HG02852 (cell line): ENCODE data around the gene ASIC3.
"Not testable (repeated sequence)": the region's sequence is repeated elsewhere in the genome, so short reads cannot be mapped to it uniquely, and the experiment has no call there.

Source experiments
- ATAC-seq: cut with Tn5 transposase; IDR thresholded peaks from one replicate; pipeline ENCODE4 v1.9.1; 2021; ENCODE audit warnings: mild to moderate bottlenecking, moderate library complexity; ENCODE audit not compliant: unreplicated experiment

Gene ASIC3

GRCh38 chr7:151047976-151048815, at the start of gene ASIC3:
Gene ASIC3 (plus strand): TSS chr7:151048531. CDS start chr7:151048886, 355 bp downstream.
- ATAC-seq: no peak

GRCh38 chr7:150999001-150999400, 49.3 kb upstream of the ASIC3 start:
- ATAC-seq: no peak

DNA sequence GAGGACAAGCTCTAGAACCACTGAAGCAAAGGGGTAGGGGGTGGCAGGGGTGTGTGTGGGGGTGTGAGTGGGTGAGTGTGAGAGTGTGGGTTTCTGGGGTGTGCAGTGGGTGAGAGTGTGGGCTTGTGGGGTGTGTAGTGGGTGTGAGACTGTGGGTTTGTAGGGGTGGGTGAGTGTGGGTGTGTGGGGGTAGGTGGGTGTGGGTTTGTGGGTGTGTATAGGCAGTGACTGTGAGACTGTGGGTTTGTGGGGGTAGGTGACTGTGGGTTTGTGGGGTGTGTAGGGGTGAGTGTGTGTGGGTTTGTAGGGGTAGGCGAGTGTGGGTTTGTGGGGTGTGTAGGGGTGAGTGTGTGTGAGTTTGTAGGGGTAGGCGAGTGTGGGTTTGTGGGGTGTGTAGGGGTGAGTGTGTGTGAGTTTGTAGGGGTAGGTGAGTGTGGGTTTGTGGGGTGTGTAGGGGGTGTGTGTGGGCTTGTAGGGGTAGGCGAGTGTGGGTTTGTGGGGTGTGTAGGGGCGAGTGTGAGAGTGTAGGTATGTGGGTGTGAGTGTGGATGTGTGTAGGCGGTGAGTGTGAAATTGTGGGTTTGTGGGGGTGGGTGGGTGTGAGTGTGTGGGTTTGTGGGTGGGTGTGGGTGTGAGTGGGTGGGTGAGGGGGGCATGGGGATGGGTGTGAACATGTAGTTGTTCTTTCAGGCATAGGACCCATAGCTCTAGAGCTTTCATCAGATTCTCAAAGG, 48.7 kb upstream of the ASIC3 start:
- ATAC-seq: no peak

DNA sequence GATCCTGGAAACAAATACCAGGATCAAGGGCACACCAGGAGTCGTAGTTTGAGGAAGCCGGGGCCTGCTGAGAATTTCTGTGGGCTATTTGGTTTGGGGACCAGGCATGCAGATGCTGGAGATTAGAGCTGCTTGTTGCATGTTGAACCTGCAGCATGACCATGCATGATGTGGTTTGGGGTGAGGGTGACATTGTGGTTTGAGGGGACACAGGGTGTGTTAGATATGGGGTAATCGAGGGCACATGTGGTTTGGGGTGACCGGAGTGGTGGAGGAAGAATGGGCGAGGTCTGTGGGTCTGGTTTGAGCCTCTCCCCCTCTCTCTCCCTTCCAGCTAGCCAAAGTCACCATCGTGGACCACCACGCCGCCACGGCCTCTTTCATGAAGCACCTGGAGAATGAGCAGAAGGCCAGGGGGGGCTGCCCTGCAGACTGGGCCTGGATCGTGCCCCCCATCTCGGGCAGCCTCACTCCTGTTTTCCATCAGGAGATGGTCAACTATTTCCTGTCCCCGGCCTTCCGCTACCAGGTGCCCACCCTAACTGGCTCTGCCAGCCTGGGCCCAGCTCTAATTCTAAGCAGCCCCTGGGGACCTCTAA, 47.3 kb upstream of the ASIC3 start:
- no peak for ATAC-seq

DNA sequence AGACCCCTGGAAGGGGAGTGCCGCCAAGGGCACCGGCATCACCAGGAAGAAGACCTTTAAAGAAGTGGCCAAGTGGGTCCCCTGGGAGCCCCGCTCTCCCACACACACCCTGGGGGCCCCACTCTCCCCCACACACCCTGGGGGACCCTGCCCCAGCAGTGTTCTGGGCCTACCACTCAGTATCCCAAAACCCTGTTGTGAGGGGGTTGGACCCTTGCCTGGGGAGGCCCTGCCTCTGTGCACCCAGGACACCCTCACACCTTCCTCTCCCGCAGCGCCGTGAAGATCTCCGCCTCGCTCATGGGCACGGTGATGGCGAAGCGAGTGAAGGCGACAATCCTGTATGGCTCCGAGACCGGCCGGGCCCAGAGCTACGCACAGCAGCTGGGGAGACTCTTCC, 46.8 kb upstream of the ASIC3 start:
- ATAC-seq: no peak

GRCh38 chr7:151003572-151003971, 44.8 kb upstream of the ASIC3 start:
- ATAC-seq: no peak

GRCh38 chr7:151005566-151005965, 42.8 kb upstream of the ASIC3 start:
- ATAC-seq: no peak

GRCh38 chr7:151006590-151007300, 41.6 kb upstream of the ASIC3 start:
- no peak for ATAC-seq

DNA sequence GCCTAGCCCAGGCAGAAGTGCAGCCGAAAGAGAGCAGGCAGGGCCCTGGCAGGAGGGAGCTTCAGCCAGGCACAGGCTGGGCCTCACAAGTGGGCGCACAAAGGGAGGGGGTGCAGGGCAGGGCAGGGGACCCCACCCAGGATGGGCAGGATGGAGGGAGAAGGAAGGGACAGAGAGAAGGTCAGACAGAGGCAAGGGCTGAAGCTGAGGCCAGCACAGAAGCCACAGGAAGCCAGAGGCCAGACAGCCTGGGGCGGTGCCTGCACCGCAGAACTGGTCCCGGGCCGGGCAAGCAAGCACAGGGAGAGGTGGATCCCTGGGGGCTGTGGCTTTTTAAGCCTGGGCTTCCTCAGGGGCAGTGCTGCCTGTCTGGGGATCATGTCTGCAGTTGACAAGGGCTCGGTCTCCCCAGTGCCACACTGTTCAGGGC, 40.8 kb upstream of the ASIC3 start:
- ATAC-seq: no peak

DNA sequence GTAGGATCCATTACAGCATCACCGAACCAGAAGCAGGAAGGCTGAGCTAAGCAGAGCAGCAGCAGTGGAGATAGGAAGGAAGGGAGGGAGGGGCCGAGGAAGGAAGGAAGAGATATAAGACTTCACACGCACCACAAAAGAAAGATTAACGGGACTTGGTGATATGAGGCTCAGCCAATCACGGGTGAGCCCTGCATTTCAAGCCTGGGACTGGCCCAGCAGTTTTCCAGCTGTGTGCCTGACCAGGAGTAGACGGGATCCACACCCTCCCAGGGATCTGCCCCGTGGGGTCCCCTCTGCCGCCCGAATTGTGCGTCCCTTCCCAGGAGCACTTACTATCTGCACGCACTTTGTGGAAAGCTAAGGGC, 40.2 kb upstream of the ASIC3 start:
- no peak for ATAC-seq

DNA sequence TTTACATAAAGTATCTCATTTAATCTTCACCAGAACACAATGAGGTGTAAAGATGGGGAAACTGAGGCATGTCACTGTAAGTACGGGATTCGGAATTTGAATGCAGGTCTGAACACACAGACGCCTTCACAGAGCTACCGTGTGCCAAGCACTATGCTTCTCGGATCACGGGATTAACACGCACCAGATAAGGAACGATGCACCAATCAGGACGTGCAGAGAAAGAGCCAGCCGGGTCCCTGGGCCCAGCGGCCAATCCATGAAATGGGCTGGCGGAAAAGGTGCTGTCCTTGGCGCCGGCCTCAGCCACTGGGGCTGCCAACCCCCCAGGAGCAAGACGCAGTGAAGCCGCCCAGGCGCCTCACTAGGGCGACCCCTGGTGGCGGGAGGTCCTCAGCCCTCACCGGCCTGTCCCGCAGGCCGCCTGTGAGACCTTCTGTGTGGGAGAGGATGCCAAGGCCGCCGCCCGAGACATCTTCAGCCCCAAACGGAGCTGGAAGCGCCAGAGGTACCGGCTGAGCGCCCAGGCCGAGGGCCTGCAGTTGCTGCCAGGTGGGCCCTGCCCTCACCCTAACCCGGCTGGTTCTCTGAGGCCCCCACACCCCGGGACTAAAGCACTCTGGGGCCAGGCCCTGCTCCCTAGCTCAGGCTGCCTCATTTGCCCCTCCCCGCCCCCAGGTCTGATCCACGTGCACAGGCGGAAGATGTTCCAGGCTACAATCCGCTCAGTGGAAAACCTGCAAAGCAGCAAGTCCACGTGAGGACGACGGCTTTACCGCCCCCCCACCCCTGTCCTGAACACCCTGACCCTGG, 39.6 kb upstream of the ASIC3 start:
- peak; percentile 70 for ATAC-seq

- ATAC-seq: no peak
Observed at GRCh38 chr7:151009327-151010036, 38.8 kb upstream of the ASIC3 start.

DNA sequence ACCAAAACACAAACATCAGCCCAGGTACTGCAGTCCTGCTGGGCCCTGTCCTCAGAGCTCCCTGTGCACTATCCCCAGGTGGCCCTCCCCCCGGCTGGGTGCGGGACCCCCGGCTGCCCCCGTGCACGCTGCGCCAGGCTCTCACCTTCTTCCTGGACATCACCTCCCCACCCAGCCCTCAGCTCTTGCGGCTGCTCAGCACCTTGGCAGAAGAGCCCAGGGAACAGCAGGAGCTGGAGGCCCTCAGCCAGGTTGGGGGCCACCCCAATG, 38.4 kb upstream of the ASIC3 start:
- ATAC-seq: no peak

DNA sequence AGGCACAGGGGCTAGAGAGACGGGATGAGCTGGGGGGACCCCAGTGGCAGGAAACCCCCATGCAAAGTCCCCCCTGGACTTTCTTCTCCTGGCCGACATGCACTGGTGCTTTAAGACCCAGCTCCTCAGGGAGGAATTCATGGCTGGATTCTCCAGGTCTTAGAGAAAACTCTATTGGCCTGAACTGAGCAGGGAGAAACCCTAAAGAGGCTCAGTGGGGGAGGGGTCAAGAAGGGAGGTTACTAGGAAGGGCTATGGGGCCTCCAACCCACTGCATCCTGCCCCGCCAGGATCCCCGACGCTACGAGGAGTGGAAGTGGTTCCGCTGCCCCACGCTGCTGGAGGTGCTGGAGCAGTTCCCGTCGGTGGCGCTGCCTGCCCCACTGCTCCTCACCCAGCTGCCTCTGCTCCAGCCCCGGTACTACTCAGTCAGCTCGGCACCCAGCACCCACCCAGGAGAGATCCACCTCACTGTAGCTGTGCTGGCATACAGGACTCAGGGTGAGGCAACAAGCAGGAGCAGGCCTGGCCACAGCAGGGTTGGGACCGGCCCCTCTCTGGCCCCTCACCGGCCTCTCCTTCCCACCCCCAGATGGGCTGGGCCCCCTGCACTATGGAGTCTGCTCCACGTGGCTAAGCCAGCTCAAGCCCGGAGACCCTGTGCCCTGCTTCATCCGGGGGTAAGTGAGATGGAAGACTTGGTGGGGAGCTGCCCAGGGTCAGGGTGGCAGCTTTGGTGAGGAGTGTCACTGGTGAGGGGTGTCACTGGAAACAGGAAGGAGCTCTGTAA, 37.8 kb upstream of the ASIC3 start:
- no peak for ATAC-seq

DNA sequence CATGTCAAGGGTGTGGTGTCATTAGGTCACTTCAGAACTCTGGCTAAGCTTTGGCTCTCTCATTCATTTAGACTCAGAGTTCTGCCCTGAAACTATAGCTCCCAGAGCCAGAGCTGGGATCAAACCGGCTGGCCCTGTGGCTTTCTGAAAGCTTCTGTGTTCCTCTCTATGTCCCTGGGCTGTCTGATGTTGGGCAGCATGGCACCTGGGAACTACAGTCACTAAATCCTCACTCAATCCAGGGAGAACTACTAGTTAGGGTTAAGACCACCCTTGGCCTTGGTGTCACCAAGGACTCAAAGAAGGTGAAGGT, 37.3 kb upstream of the ASIC3 start:
- no peak for ATAC-seq

DNA sequence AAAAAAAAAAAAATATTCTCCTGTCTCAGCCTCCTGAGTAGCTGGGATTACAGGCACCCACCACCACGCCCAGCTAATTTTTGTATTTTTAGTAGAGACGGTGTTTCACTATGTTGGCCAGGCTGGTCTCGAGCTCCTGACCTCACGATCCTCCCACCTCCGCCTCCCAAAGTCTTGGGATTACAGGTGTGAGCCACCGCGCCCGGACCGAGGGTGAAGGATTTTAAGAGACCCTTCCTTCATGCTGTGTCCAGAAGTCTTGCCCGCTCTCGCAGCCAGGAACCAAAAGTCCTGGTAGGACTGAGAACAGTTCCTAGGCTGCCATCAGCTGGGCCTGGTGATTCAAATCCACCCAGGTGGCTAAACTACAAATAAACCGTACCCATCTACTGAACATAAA, 36.7 kb upstream of the ASIC3 start:
- ATAC-seq: not testable (repeated sequence)

DNA sequence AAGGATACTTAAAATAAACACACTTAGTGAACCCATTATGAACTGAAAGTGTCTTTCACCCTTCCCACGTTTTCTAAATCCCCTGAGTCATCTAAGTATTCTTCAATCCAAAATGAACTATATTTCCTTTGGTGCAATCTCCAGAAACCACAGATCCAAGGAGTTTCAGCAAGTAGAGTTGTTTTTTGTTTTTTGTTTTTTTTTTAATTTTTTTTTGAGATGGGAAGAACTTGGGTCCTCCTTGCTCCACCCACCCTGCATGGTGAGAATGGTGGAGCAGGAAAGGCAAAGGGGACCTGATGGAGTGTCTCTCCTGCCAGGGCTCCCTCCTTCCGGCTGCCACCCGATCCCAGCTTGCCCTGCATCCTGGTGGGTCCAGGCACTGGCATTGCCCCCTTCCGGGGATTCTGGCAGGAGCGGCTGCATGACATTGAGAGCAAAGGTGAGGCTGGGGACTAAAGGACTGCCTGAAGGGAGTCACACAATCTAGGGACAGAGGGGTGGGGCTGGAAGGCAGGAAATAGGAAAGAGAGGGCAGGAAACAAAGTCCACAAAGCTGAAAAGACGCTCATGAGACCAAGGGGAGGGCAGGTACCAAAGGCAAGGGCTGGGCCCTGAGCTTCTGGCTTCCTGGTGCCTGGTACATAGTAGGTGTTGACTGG, 36.2 kb upstream of the ASIC3 start:
- ATAC-seq: no peak

GRCh38 chr7:151012911-151013347, 35.4 kb upstream of the ASIC3 start:
- no peak for ATAC-seq

DNA sequence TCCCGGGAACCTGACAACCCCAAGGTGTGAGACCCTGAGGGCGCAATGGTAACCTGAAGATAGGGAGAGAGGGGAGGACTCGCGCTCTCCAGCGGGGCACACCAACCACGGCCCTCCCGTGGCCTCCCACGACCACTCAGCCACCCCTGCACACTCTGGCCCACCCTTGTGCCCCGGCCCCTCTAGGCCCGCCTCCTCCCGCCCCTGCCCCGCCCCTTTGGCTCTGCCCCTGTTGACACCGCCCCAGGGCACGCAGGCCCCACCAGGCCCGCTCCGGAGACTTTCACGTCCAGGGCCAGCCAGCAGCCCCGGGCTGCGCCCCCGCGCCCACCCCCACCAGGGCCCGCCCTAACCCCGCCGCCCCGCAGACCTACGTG, 35.0 kb upstream of the ASIC3 start:
- peak; percentile 2 for ATAC-seq
